GM12878 (cell line): ENCODE results near the gene ELP2. TPM values are rescaled to one million over a fixed set of nuclear protein-coding genes. Genes with fewer than 3 reads are reported as not detected.

Experiments
- ATAC-seq: fragments of 200-7000 bp; cut with Tn5 transposase; 3 replicates; pipeline ENCODE4 v1.9.1; 2020; ENCODE audit warnings: mild to moderate bottlenecking, moderate library complexity
- BruUV-seq: library from RNA; stranded (reverse); fragments of 400-500 nt; replicated peaks from 2 replicates; lab custom pipeline; 2021; lab: Mats Ljungman, UMichigan
- CTCF ChIA-PET: fragments of 300-600 bp; sonication (Branson Sonifier 250); formaldehyde crosslinking; extraction: SDS; loops from one replicate; lab custom pipeline; 2021; ENCODE audit warnings: inconsistent platforms; lab: Yijun Ruan, JAX
- POLR2A ChIA-PET: fragments of 350-600 bp; formaldehyde crosslinking; extraction: SDS; loops from one replicate; lab custom pipeline; 2021; ENCODE audit warnings: inconsistent platforms; lab: Charles Lee
- RAD21 ChIA-PET: fragments of 300-600 bp; sonication (Branson Sonifier 250); formaldehyde crosslinking; loops from one replicate; lab custom pipeline; 2023; ENCODE audit warnings: antibody characterized with exemption; ENCODE audit not compliant: unreplicated experiment; lab: Charles Lee
- SMC1A ChIA-PET: fragments of 300-600 bp; sonication (Branson Sonifier 250); formaldehyde crosslinking; loops from one replicate; lab custom pipeline; 2023; ENCODE audit not compliant: unreplicated experiment, uncharacterized antibody; lab: Charles Lee
- DNase-seq: peaks from one replicate; pipeline ENCODE4 v3.0.0-alpha.2; 2011; ENCODE audit warnings: low read depth, low spot score
- FAIRE-seq: peaks from 3 replicates; lab custom pipeline; 2011; peaks lifted over from hg19 to GRCh38; lab: Jason Lieb, UNC
- H2AFZ ChIP-seq: 2 replicates; pipeline ENCODE4 v1.6.0; 2011; ENCODE audit warnings: low read depth, low read length, control low read depth; ENCODE audit not compliant: control insufficient read depth
- H3K27ac ChIP-seq: 2 replicates; pipeline ENCODE4 v1.5.1; 2011; ENCODE audit warnings: control low read depth; ENCODE audit not compliant: control insufficient read depth, insufficient read depth
- H3K27me3 ChIP-seq, 2 experiments: replicated peaks in 1 of 2; 2 replicates each; pipeline versions ENCODE4 v1.6.0 to v1.6.1; 2011; ENCODE audit warnings: low read length in 1 of 2; ENCODE audit not compliant: control insufficient read depth in 2 of 2, insufficient read depth in 2 of 2
- H3K36me3 ChIP-seq, 2 experiments: 2 replicates each; pipeline ENCODE4 v1.5.1; 2011; ENCODE audit warnings: low read length in 1 of 2; ENCODE audit not compliant: control insufficient read depth in 2 of 2, insufficient read depth in 2 of 2
- H3K4me1 ChIP-seq: 2 replicates; pipeline ENCODE4 v1.6.1; 2011; ENCODE audit warnings: mild to moderate bottlenecking, low read length, moderate library complexity, mixed read lengths; ENCODE audit not compliant: control insufficient read depth, insufficient read depth
- H3K4me2 ChIP-seq: 2 replicates; pipeline ENCODE4 v1.6.0; 2011; ENCODE audit warnings: control low read depth; ENCODE audit not compliant: control insufficient read depth, insufficient read depth
- H3K4me3 ChIP-seq: fragments of 200-600 bp; sonication (generic); 2 replicates; pipeline ENCODE4 v1.5.1; 2016
- H3K79me2 ChIP-seq: 2 replicates; pipeline ENCODE4 v1.6.0; 2011; ENCODE audit warnings: low read length; ENCODE audit not compliant: control insufficient read depth, insufficient read depth
- H3K9ac ChIP-seq: 2 replicates; pipeline ENCODE4 v1.8.0; 2011; ENCODE audit warnings: low read length, control low read depth, mixed read lengths; ENCODE audit not compliant: control insufficient read depth, insufficient read depth
- H3K9me3 ChIP-seq: replicated peaks from 3 replicates; pipeline ENCODE4 v1.5.1; 2011; ENCODE audit warnings: mild to moderate bottlenecking, low read length; ENCODE audit not compliant: control insufficient read depth, insufficient read depth
- H4K20me1 ChIP-seq: 2 replicates; pipeline ENCODE4 v1.6.0; 2011; ENCODE audit not compliant: control insufficient read depth, insufficient read depth
- IRF3 ChIP-seq: fragments of 450-650 bp; IDR thresholded peaks from 2 replicates; pipeline ENCODE4 v1.6.1; 2014; ENCODE audit warnings: mild to moderate bottlenecking
- POLR2A ChIP-seq: IDR thresholded peaks from 2 replicates; pipeline ENCODE4 v1.6.1; 2011; ENCODE audit warnings: low read depth, mild to moderate bottlenecking, low read length
- SPI1 ChIP-seq: IDR thresholded peaks from 2 replicates; pipeline ENCODE4 v1.6.1; 2011; ENCODE audit warnings: low read depth, mild to moderate bottlenecking, low read length, moderate library complexity, borderline replicate concordance; ENCODE audit not compliant: insufficient read depth
- SREBF1 ChIP-seq: IDR thresholded peaks from 2 replicates; pipeline ENCODE4 v1.6.1; 2012; ENCODE audit warnings: mild to moderate bottlenecking, low read length
- ZNF24 ChIP-seq: fragments of 450-650 bp; IDR thresholded peaks from 2 replicates; pipeline ENCODE4 v1.6.1; 2017; ENCODE audit warnings: antibody characterized with exemption, mild to moderate bottlenecking
- WGBS: methylation state at CpG from one replicate; pipeline ENCODE4 v1.1.6; 2016; ENCODE audit warnings: low lambda C conversion rate; ENCODE audit not compliant: insufficient replicate concordance, insufficient coverage; ENCODE audit errors: missing lambda C conversion rate; 5-methylcytosine and 5-hydroxymethylcytosine counted together
- in situ Hi-C: fragments of 300-500 bp; cut with MboI; formaldehyde crosslinking; loops from 9 replicates; pipeline ENCODE4 v1.14.3; 2018; ENCODE audit warnings: mixed read lengths
- intact Hi-C: fragments of 100-400 bp; cut with micrococcal nuclease; formaldehyde crosslinking; loops from one replicate; pipeline ENCODE4 v1.14.2; 2022; ENCODE audit not compliant: unreplicated experiment
- polyA plus RNA-seq, 11 experiments: library from polyadenylated mRNA; depleted of rRNA in 4 of 11; unstranded in 6 of 11; stranded (reverse) in 5 of 11; fragments of >200 nt; fragmentation: Nextera tagmentation in 4 of 11; fragmentation: Illumina TruSeq in 1 of 11; extraction: Ambion mirVana in 4 of 11; extraction: Trizol in 1 of 11; gene quantifications; 1 replicate in 1 of 11; 2 replicates in 10 of 11; pipeline versions ENCODE4 v1.2.1 to v1.2.3, GENCODE V29; 2011 to 2016; ENCODE audit warnings: inconsistent platforms in 2 of 11, missing spikeins in 2 of 11, low read depth in 1 of 11
- total RNA-seq, 4 experiments: library from RNA; depleted of rRNA in 3 of 4; stranded (reverse); fragments of >200 nt in 3 of 4; fragmentation: Illumina TruSeq in 1 of 4; extraction: Trizol in 1 of 4; gene quantifications; 2 replicates each; pipeline versions ENCODE4 v1.2.1 to v1.2.3, GENCODE V29; 2013 to 2021

ELP2 gene
- total and polyA plus RNA-seq, 10 of the 15 experiments (the other 5 are each of a cell fraction or from before 2014, with no cell fraction given), result 56.9 to 134 (median 88.5) TPM

GRCh38 chr18:36155851-36156757 is 26.4 kb downstream of the ELP2 start (continued):
- TF ChIP-seq SREBF1, result no peak

DNA sequence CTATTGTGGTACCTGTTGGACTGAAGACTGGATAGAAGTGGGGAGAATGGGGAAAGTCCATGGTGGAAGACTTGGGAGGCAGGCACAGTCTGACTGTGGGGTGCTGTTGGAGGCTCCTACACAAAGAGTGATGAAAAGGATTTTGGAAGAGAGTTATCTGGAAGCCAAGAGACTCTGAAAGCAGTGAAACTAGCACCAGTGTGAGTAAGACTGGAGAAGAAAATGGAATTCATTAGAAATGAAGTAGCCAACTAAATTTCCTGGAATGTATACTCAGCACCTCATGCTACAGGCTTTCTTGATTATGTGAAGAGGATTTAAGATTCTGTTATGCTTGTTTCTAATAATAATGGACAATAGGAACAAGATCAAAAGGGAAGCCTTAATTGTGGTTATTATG is 27.7 kb downstream of the ELP2 start:
- CTCF ChIA-PET, result interaction anchor here (0.7 to 1.1 kb wide), 2 partner anchors 129 to 771 kb away, joined by 3 read pairs; no protein-coding TSS in a partner anchor
- no peak for TF ChIP-seq POLR2A
- TF ChIP-seq ZNF24, result no peak
- RAD21 ChIA-PET, result interaction anchor here (0.7 to 1.0 kb wide), 2 partner anchors 127 to 562 kb away, joined by 3 to 4 read pairs; no protein-coding TSS in a partner anchor
- H4K20me1 ChIP-seq, result no peaks in the 10 kb centered on the region
- no peak overlapping the region for H3K4me2 ChIP-seq
- SMC1A ChIA-PET, result interaction anchor here (0.7 to 1.6 kb wide), 6 partner anchors 8 to 129 kb away, joined by 3 to 7 read pairs (median 3); no protein-coding TSS in a partner anchor
- no peak overlapping the region for H2AFZ ChIP-seq
- no peak overlapping the region for H3K27ac ChIP-seq
- no TSS peak for BruUV-seq
- POLR2A ChIA-PET, result no interaction called here
- in situ Hi-C loops, result no loop called here
- no peaks in the 10 kb centered on the region for H3K27me3 ChIP-seq
- peaks cover 6 to 24% of the 10 kb centered on the region in 2 experiments for H3K36me3 ChIP-seq
- no peaks in the 10 kb centered on the region for H3K4me1 ChIP-seq
- DNase-seq (no peak), FAIRE-seq (no peak), ATAC-seq (no peak)
- intact Hi-C loops, result no loop called here
- H3K4me3 ChIP-seq, result no peak overlapping the region
- H3K9me3 ChIP-seq, result no peaks in the 10 kb centered on the region
- no peaks in the 10 kb centered on the region for H3K79me2 ChIP-seq
- H3K9ac ChIP-seq, result no peak overlapping the region

DNA sequence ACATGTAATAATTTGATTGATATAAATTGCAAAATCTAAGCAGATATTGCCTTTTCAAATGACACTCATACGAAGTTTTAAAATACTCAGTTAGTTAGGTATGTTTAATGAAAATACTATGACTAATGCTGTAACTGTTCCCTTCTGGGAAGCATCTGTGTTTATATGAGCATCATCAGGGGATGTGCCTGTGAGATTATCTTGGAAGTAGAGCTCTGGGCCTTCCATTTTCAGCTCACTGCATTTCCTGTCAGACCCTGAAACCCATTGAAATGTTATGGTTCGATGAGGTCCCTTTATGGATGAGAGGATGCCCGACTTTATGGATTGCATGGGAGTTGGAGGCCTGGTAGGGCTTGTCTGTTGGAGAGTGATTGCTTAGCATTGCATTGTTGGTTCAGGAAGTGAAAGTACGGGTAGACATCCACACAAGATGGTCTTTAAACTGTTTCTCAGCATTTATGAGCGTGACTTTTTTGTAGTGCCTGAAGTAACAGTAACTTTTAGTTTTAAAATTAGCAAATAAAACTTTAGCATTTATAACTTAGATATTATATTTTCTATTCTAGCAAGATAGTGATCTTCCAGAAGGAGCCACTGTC is 28.7 kb downstream of the ELP2 start:
- H4K20me1 ChIP-seq, result no peaks in the 10 kb centered on the region
- H3K79me2 ChIP-seq, result no peaks in the 10 kb centered on the region
- no peaks in the 10 kb centered on the region for H3K4me1 ChIP-seq
- 0 out of 2 replicates have a peak, but pooled peaks have one; percentile 3 for TF ChIP-seq SPI1
- TF ChIP-seq IRF3, result no peak
- no peak overlapping the region for H3K9ac ChIP-seq
- POLR2A ChIA-PET, result interaction anchor here (0.7 kb wide), 1 partner anchor 481 kb away, joined by 4 read pairs; no protein-coding TSS in a partner anchor
- WGBS, result 97% methylated on average over 5 of the region's 5 CpGs
- no peaks in the 10 kb centered on the region for H3K27me3 ChIP-seq
- DNase-seq, result no peak
- H3K27ac ChIP-seq, result no peak overlapping the region
- CTCF ChIA-PET, result interaction anchor here (0.7 to 1.2 kb wide), 3 partner anchors 111 to 128 kb away, joined by 3 to 4 read pairs (median 3); no protein-coding TSS in a partner anchor
- H3K4me3 ChIP-seq, result no peak overlapping the region
- H3K4me2 ChIP-seq, result no peak overlapping the region
- RAD21 ChIA-PET, result no interaction called here
- ATAC-seq, result no peak
- no peaks in the 10 kb centered on the region for H3K9me3 ChIP-seq
- BruUV-seq, result no TSS peak
- peaks cover 6 to 18% of the 10 kb centered on the region in 2 experiments for H3K36me3 ChIP-seq
- intact Hi-C loops (no loop called here), in situ Hi-C loops (no loop called here)
- H2AFZ ChIP-seq, result no peak overlapping the region
- no peak for FAIRE-seq
- SMC1A ChIA-PET, result interaction anchor here (0.6 to 1.6 kb wide), 5 partner anchors 9 to 353 kb away, joined by 3 to 7 read pairs (median 4); no protein-coding TSS in a partner anchor
